Non-pigmented ciliary epithelial cell (primary cell): ENCODE data around the gene IL1RN.

ENCODE experiments used
- DNase-seq: peaks from one replicate; pipeline ENCODE4 v3.0.0-alpha.2; 2010; ENCODE audit warnings: low read depth

Gene IL1RN

DNA sequence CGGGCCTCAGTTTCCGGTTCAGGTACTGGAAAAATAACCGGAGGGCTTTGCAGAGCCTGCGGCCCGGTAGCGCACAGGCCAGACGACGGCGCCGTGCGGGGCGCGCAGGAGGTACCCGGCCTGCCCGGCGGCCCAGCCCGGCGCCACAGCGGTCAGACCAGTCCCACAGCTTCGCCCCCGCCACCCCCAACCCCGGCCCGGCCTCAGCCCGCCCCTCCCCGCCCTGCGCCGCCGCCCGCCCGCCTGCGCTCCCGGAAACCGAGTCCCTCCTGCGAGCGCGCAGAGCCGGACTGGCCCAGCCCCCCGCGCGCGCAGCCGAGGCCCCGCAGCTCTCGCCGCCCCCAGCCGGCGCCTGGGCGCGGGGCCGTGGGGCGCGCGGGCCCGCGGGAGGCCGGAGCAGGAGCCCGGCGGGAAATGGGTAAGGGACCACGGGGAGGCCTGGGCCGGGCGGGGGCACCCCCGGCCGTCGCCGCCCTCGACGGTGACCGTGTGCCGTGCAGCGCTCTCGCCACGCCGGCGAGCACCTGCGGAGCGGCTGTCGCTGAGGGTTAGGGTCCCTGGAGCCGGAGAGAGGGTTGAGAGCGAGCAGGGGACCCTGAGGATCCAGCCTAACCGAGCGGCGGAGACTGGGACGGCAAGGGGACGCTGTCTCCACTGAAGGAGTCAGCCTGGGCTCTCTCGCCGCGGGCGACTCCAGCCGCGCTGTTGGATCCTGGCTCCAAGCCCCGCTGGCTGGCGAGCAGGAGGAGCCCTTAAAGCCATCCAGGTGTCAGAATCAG, 29.9 kb downstream of the IL1RN start:
- DNase-seq: no peak

- peak; percentile 49 for DNase-seq
These were observed 30.7 kb downstream of the IL1RN start for GRCh38 chr2:113157897-113158753.

DNA sequence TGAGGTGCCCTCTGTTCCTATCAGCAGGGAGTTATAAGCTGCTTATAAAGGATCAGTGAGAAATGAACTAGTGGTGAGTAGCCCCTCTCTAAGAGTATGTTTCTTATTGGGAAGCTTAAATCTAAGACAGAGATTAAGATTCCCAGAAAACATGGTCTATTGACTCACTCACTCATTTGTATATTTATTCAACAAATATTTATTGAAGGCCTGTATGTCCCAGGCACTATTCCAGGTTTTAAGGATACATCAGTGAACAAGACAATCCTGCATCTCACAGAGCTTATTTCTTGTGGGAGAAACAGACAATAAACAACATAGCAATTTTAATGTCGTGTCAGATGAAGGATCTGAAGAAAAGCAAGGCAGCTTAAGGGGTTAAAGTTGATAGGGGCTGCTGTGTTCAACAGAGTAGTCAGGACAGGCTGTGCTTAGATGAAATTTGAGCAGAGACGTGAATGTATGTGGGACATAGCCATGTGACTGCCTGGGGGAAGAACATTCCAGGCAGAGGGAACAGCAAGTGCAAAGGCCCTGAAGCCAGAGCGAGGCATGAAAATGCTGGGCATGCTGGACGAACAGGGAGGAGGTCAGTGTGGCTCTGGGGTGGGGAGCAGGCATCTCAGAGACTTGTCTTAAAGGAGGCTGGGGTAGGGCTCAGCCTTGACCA, 31.6 kb downstream of the IL1RN start:
- no peak for DNase-seq

DNA sequence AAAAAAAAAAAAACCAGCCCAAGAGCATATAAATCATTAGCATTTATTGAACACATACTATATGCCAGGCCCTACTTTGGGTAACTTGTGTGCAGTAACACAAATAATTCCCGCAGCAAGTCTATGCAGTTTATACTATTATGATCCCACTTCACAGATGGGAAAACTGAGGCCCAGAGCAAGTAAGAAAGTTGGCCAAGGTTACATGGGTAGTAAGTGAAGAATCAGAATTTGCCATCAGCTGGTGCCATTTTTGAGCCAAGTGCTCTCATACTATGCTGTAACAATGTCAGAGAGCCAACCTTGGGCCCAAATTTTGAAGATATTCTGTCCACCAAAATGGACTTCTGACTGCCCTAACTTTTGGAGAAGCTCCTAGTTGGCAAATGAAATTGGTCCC, 32.9 kb downstream of the IL1RN start:
- no peak for DNase-seq

- no peak for DNase-seq
These were observed 33.6 kb downstream of the IL1RN start for GRCh38 chr2:113160962-113161361.

GRCh38 chr2:113162173-113162572, 34.8 kb downstream of the IL1RN start:
- no peak for DNase-seq

GRCh38 chr2:113162869-113163268, 35.5 kb downstream of the IL1RN start:
- DNase-seq: no peak

- no peak for DNase-seq
These were observed 37.0 kb downstream of the IL1RN start for GRCh38 chr2:113164215-113164929.

DNA sequence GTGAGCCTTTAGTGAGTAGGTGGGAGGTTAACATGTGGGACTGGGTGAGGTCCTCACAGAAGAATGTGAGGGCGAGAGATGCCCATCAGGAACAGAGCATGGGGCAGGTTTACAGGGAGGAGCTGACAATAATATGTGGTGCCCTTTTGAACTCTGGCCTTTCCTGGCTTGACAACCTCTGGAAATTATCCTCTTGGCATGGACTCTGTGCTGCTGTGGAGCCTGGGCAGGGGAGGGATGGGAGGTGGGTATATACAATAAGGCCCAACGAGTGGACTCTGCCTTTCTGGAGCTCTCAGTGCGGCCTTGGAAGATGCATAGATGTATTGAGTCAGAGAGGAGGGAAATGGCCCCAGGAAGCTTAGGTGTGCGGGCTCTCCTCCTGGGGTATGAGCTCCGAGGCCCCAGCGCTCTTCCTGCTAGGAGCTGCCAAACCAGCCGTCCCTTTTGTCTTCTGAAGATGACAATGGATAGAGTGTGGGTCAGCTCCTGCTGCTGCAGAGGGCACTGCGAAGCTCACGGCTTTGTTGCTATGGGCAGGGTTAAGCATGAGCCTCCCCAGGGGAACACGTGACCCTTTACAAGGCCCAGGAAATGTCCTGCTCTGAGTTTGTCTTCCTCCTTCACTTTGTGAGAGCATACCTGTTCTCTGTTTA, 37.7 kb downstream of the IL1RN start:
- DNase-seq: no peak

- DNase-seq: no peak
These were observed 38.8 kb downstream of the IL1RN start for GRCh38 chr2:113166187-113166645.

GRCh38 chr2:113167115-113167932, 39.9 kb downstream of the IL1RN start:
- DNase-seq: no peak

DNA sequence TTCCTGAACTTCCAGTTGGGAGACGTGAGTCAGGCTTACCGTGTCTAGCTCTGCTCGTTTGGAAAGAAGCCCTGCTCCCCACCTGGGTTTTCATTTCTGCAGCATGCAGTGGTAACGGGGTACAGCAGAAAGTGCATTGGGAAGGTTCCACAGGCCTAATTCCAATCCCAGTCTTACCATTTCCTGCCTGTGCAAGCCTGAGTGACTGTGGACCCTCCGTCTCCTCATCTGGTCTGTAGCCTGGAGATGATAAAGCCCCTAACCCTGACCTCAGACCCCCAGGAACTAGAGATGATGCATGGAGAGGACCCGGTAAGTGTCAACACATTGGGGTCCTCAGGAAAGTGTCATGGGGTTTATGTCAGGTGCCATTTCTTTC, 40.6 kb downstream of the IL1RN start:
- no peak for DNase-seq

DNA sequence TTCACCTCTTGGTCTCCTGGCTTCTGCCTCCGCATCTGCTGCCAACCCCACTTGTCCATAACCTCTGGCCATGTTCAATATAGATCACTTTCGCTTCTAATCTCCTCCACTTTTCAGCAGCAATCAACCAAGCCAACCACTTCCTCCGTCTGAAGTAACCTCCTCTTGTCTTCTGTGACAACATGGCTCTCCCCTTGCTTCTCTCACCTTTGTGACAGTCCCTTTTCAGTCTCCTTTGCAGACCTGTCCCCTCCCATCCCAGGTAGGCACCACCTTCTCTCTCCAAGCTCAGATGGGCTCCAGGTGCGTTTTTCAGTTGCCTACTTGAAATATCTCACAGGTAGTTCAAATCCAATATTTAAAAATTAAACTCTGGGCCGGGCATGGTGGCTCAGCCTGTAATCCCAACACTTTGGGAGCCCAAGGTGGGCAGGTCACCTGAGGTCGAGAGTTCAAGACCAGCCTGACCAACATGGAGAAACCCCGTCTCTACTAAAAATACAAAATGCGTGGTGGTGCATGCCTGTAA, 41.7 kb downstream of the IL1RN start:
- DNase-seq: no peak

GRCh38 chr2:113169586-113169985, 42.2 kb downstream of the IL1RN start:
- DNase-seq: no peak

GRCh38 chr2:113171334-113172075, 44.1 kb downstream of the IL1RN start:
- no peak for DNase-seq

GRCh38 chr2:113172721-113173541, 45.5 kb downstream of the IL1RN start:
- no peak for DNase-seq

DNA sequence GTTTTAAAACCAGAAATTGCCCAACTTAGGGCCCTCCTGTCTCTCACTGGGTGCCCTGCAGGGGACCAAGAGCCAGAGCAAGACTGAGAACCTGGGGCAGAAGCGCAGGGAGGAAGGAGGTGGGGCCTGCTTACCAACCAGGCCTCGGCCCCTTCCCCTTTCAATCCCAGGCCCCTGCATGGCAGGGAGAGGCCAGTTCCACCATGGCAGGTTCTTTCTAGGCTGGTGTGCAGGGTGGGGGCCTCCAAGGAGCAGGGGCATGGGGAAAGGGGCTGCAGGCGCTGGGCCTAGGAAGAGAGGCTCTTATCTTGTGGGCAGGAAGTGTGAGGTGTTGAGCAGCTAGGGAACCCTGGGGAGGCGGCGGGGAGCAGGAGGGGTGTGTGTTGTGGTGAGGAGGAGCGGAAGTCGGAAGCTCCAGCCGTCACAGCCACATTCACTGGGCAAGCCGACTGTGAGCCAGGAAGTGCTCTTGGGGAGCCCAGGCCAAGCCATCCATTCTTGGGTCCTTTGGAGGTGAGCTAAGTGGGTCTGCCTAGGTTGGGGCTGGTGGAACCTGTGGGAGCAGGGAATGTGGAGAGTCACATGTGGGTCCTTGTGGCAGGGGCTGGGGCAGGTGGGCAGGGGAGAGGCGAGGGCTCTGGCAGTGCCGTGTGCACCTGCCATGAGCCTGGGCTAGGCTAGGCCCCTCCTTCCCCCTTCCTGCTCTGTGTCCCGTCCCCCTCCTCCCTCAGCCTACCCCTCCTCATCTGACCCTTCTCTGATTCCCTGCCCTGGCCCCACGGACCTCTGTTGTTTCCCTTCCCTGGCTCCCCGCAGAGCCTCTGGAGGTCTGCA, 46.4 kb downstream of the IL1RN start, which contains the start of gene PSD4:
Gene PSD4 (plus strand): TSS at position 430 of the 834 bp plus-strand sequence. CDS start 8,486 bp downstream, outside the sequence.
- DNase-seq: no peak

DNA sequence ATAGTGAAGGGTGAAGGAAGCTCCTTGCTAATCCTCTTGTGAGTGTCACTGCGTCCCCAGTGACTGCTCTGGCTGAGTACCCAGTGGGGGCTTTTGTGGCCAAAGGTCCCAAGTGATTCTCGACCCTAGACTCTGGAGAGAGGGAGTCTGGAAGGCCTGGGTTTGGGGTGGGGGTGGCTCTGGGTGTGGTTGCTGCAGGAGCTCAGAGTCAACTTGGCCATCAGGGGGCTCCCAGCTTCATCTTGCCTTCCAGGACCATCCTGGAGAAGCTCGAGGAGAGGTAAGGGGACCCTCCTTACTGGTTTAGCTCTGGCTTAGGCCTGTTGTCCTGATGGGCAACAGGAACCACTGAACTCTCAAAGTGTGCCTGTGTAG, 47.0 kb downstream of the IL1RN start:
- no peak for DNase-seq
